K562 (cell line): ENCODE data around the gene SLX9. TPM values are rescaled to one million over a fixed set of nuclear protein-coding genes. Genes with fewer than 3 reads are reported as not detected.

Source experiments
- ATAC-seq: fragments of 200-7000 bp; cut with Tn5 transposase; 3 replicates; pipeline ENCODE4 v1.9.1; 2020; ENCODE audit warnings: moderate library complexity
- BruUV-seq: library from RNA; stranded (reverse); fragments of 400-500 nt; replicated peaks from 2 replicates; lab custom pipeline; 2021; lab: Mats Ljungman, UMichigan
- CTCF ChIA-PET: fragments of 300-600 bp; formaldehyde crosslinking; extraction: SDS; loops from one replicate; lab custom pipeline; 2021; ENCODE audit warnings: low intra/inter-chr PET ratio; lab: Yijun Ruan, JAX
- POLR2A ChIA-PET: fragments of 300-600, 350-650 bp; sonication (Branson Sonifier 250); formaldehyde crosslinking; extraction: SDS; loops from one replicate; lab custom pipeline; 2021; ENCODE audit warnings: antibody characterized with exemption, inconsistent platforms; lab: Yijun Ruan, JAX
- DNase-seq, 4 experiments: peaks; one replicate each; pipeline versions ENCODE4 v3.0.0 to v3.0.0-alpha.2; 2011 to 2018; ENCODE audit warnings: low spot score in 3 of 4, mixed read lengths in 3 of 4; ENCODE audit errors: extremely low read depth in 1 of 4
- FAIRE-seq: peaks from 2 replicates; lab custom pipeline; 2011; peaks lifted over from hg19 to GRCh38; lab: Jason Lieb, UNC
- H2AFZ ChIP-seq: 2 replicates; pipeline ENCODE4 v1.6.0; 2011; ENCODE audit warnings: low read depth, low read length, control low read depth, inconsistent platforms
- H3K27ac ChIP-seq: fragments of 200-600 bp; 3 replicates; pipeline ENCODE4 v1.8.0; 2011; ENCODE audit warnings: low read depth, mild to moderate bottlenecking, control low read depth, inconsistent platforms, low read length, moderate library complexity, mixed read lengths; ENCODE audit errors: extremely low read depth
- H3K27me3 ChIP-seq, 2 experiments: fragments of 300-600 bp in 1 of 2; 2 replicates in 1 of 2; 3 replicates in 1 of 2; pipeline versions ENCODE4 v1.6.0 to v1.8.0; 2011; ENCODE audit warnings: inconsistent platforms in 2 of 2, low read length in 2 of 2, mild to moderate bottlenecking in 1 of 2, mixed read lengths in 1 of 2, moderate library complexity in 1 of 2; ENCODE audit not compliant: control insufficient read depth in 2 of 2, insufficient read depth in 2 of 2
- H3K36me3 ChIP-seq: fragments of 300-600 bp; 3 replicates; pipeline ENCODE4 v1.8.0; 2011; ENCODE audit warnings: mild to moderate bottlenecking, low read length, inconsistent platforms; ENCODE audit not compliant: control insufficient read depth, insufficient read depth
- H3K4me1 ChIP-seq, 2 experiments: fragments of 200-600 bp in 1 of 2; replicated peaks in 1 of 2; 2 replicates in 1 of 2; 3 replicates in 1 of 2; pipeline versions ENCODE4 v1.5.1 to v1.8.0; 2011; ENCODE audit warnings: inconsistent platforms in 2 of 2, low read length in 2 of 2, mild to moderate bottlenecking in 1 of 2, mixed read lengths in 1 of 2, moderate library complexity in 1 of 2; ENCODE audit not compliant: control insufficient read depth in 2 of 2, insufficient read depth in 2 of 2
- H3K4me2 ChIP-seq: 2 replicates; pipeline ENCODE4 v1.6.1; 2011; ENCODE audit warnings: low read length, control low read depth, inconsistent platforms, mixed read lengths; ENCODE audit not compliant: insufficient read depth
- H3K4me3 ChIP-seq: fragments of 200-600 bp; sonication (generic), shearing (Covaris generic); 2 replicates; pipeline ENCODE4 v1.5.1; 2016; ENCODE audit warnings: control low read depth, inconsistent platforms
- H3K79me2 ChIP-seq: fragments of 200-600 bp; 3 replicates; pipeline ENCODE4 v1.8.0; 2011; ENCODE audit warnings: low read length, inconsistent platforms; ENCODE audit not compliant: control insufficient read depth, insufficient read depth
- H3K9ac ChIP-seq, 2 experiments: 2 replicates each; pipeline versions ENCODE4 v1.6.0 to v1.6.1; 2011; ENCODE audit warnings: low read depth in 2 of 2, low read length in 2 of 2, control low read depth in 1 of 2, inconsistent platforms in 1 of 2, mild to moderate bottlenecking in 1 of 2, mixed read lengths in 1 of 2; ENCODE audit not compliant: insufficient read depth in 1 of 2
- H3K9me1 ChIP-seq: one replicate; pipeline ENCODE4 v1.6.0; 2011; ENCODE audit warnings: inconsistent platforms, mild to moderate bottlenecking, low read length, moderate library complexity; ENCODE audit not compliant: control insufficient read depth, insufficient read depth
- H3K9me3 ChIP-seq: replicated peaks from 2 replicates; pipeline ENCODE4 v1.5.1; 2011; ENCODE audit warnings: low read depth, low read length, inconsistent platforms; ENCODE audit not compliant: control insufficient read depth, insufficient read depth
- H4K20me1 ChIP-seq: replicated peaks from 2 replicates; pipeline ENCODE4 v1.6.1; 2011; ENCODE audit warnings: low read length, inconsistent platforms, mixed read lengths; ENCODE audit not compliant: control insufficient read depth, insufficient read depth
- HES1 ChIP-seq: fragments of 450-650 bp; IDR thresholded peaks from 2 replicates; pipeline ENCODE4 v1.6.1; 2016; ENCODE audit warnings: low read depth, mild to moderate bottlenecking, moderate library complexity
- NR3C1 ChIP-seq: sonication (generic); formaldehyde crosslinking; IDR thresholded peaks from 2 replicates; pipeline ENCODE4 v1.8.1; 2022; ENCODE audit warnings: missing genetic modification reagents
- SMC3 ChIP-seq: conservative IDR thresholded peaks from 2 replicates; pipeline ENCODE4 v1.6.1; 2011; ENCODE audit warnings: low read depth, low read length, improper control_type of control experiment; ENCODE audit not compliant: insufficient read depth
- ZNF282 ChIP-seq: sonication (generic); formaldehyde crosslinking; IDR thresholded peaks from 2 replicates; pipeline ENCODE4 v1.8.1; 2023; ENCODE audit warnings: missing genetic modification reagents
- WGBS: fragments of 100-300 bp; shearing (Covaris generic); methylation state at CpG from one replicate; pipeline ENCODE4 v1.1.6; 2016; ENCODE audit warnings: low coverage, mixed read lengths; ENCODE audit not compliant: insufficient coverage; ENCODE audit errors: missing lambda C conversion rate; 5-methylcytosine and 5-hydroxymethylcytosine counted together
- in situ Hi-C: fragments of 300-500 bp; cut with MboI; formaldehyde crosslinking; loops from 4 replicates; pipeline ENCODE4 v1.15.0; 2018; ENCODE audit warnings: inconsistent platforms, mixed read lengths
- intact Hi-C: fragments of 100-400 bp; cut with micrococcal nuclease; formaldehyde crosslinking; loops from 2 replicates; pipeline ENCODE4 v1.14.2; 2022
- polyA plus RNA-seq, 8 experiments: library from polyadenylated mRNA; depleted of rRNA in 4 of 8; stranded (reverse) in 5 of 8; unstranded in 3 of 8; fragments of >200 nt; fragmentation: Nextera tagmentation in 2 of 8; fragmentation: Illumina TruSeq in 1 of 8; extraction: Ambion mirVana in 2 of 8; extraction: Trizol in 1 of 8; gene quantifications; 2 replicates each; pipeline versions ENCODE4 v1.2.1 to v1.2.3, GENCODE V29; 2011 to 2014; ENCODE audit warnings: inconsistent platforms in 1 of 8, missing spikeins in 1 of 8
- total RNA-seq, 7 experiments: library from RNA; depleted of rRNA in 6 of 7; stranded (reverse); fragments of >200 nt in 6 of 7; fragmentation: Illumina TruSeq in 2 of 7; extraction: Trizol in 2 of 7; gene quantifications; 2 replicates each; pipeline versions ENCODE4 v1.2.1 to v1.2.3, GENCODE V29; 2011 to 2021; ENCODE audit warnings: low replicate concordance in 1 of 7

SLX9 gene
- total and polyA plus RNA-seq, 9 of the 15 experiments (the other 6 are each of a cell fraction or from before 2014, with no cell fraction given), result 1.2 to 75.5 (median 16.5) TPM

GRCh38 chr21:44955141-44955797 is 15.4 kb downstream of the SLX9 start:
- Histone ChIP-seq H2AFZ (no peak overlapping the region), H3K36me3 (peaks cover 91% of the 10 kb centered on the region; the same call in 2 of the 3 replicates), H3K27me3 (no peaks in the 10 kb centered on the region), H3K4me2 (no peak overlapping the region), H3K27ac (no peak overlapping the region), H3K79me2 (peaks cover 69% of the 10 kb centered on the region), H3K9me1 (no peaks in the 10 kb centered on the region), H4K20me1 (peaks cover 41% of the 10 kb centered on the region), H3K4me1 (peaks cover 0 to 54% of the 10 kb centered on the region in 2 experiments; a peak in 2 of 5 replicates), H3K9me3 (no peaks in the 10 kb centered on the region), H3K9ac (no peak overlapping the region), H3K4me3 (no peak overlapping the region)
- POLR2A ChIA-PET, result no interaction called here
- no peak for FAIRE-seq
- CTCF ChIA-PET, result interaction anchor here (0.6 kb wide), 1 partner anchor 31 kb away, joined by 4 read pairs; no protein-coding TSS in a partner anchor
- no TSS peak for BruUV-seq
- WGBS, result 92% methylated on average over 17 of the region's 21 CpGs
- no peak for TF ChIP-seq NR3C1 (CRISPR knock-in tag)
- TF ChIP-seq HES1, result no peak
- no peak for TF ChIP-seq ZNF282 (CRISPR knock-in tag)
- no peak for TF ChIP-seq SMC3
- intact Hi-C loops (no loop called here), in situ Hi-C loops (loop anchor here (10.0 to 25.0 kb wide), 2 partner anchors 490 to 882 kb away; no protein-coding TSS in a partner anchor)
- DNase-seq, result no peak
- no peak for ATAC-seq
